ENCODE results near the gene SERF1B. TPM values are rescaled to one million over a fixed set of nuclear protein-coding genes. Genes with fewer than 3 reads are reported as not detected.
"Not testable (repeated sequence)": the region's sequence is repeated elsewhere in the genome, so short reads cannot be mapped to it uniquely, and the experiment has no call there.

SERF1B gene
- 32.9 TPM for total RNA-seq
- long read RNA-seq, transcript SERF1B-202 (3 exons, 703 nt) = major isoform, 12 of 17 reads
- long read RNA-seq, partial matches to known transcripts = 0 of 17 reads
- long read RNA-seq, other reads (novel, unspliced or antisense) = 0 of 17 reads

- DNase-seq (ENCODE audit: low spot score); intact Hi-C loops (cut with DNase I): not testable (repeated sequence)
Observed at GRCh38 chr5:70025106-70025844, at the start of gene SERF1B. Gene SERF1B (plus strand): TSS chr5:70025251. CDS start chr5:70025452, 201 bp downstream.

- intact Hi-C loops (cut with DNase I); DNase-seq (ENCODE audit: low spot score): not testable (repeated sequence)
Observed at GRCh38 chr5:69991713-69992112, 33.3 kb upstream of the SERF1B start.

GRCh38 chr5:69995535-69995934, 29.5 kb upstream of the SERF1B start:
- intact Hi-C loops (cut with DNase I); DNase-seq (ENCODE audit: low spot score): not testable (repeated sequence)

- intact Hi-C loops (cut with DNase I); DNase-seq (ENCODE audit: low spot score): not testable (repeated sequence)
Observed at GRCh38 chr5:70020660-70021059, 4.4 kb upstream of the SERF1B start.

GRCh38 chr5:70025845-70026145, 744 bp downstream of the SERF1B start:
- DNase-seq (ENCODE audit: low spot score); intact Hi-C loops (cut with DNase I): not testable (repeated sequence)

GRCh38 chr5:70031204-70031603, 6.2 kb downstream of the SERF1B start:
- DNase-seq (ENCODE audit: low spot score); intact Hi-C loops (cut with DNase I): not testable (repeated sequence)

GRCh38 chr5:70041411-70041810, 16.4 kb downstream of the SERF1B start:
- DNase-seq (ENCODE audit: low spot score); intact Hi-C loops (cut with DNase I): not testable (repeated sequence)

GRCh38 chr5:70049790-70050142, 24.7 kb downstream of the SERF1B start:
- DNase-seq (ENCODE audit: low spot score); intact Hi-C loops (cut with DNase I): not testable (repeated sequence)

GRCh38 chr5:70056289-70056942, 31.4 kb downstream of the SERF1B start:
- DNase-seq (ENCODE audit: low spot score); intact Hi-C loops (cut with DNase I): not testable (repeated sequence)

- DNase-seq (ENCODE audit: low spot score); intact Hi-C loops (cut with DNase I): not testable (repeated sequence)
Observed at GRCh38 chr5:70057140-70057539, 32.1 kb downstream of the SERF1B start.

- DNase-seq (ENCODE audit: low spot score) = peak; percentile 31
- intact Hi-C loops (cut with DNase I) = not testable (repeated sequence)
Observed at GRCh38 chr5:70077632-70078031, 52.6 kb downstream of the SERF1B start.

GRCh38 chr5:70088907-70089464, 63.9 kb downstream of the SERF1B start:
- DNase-seq (ENCODE audit: low spot score); intact Hi-C loops (cut with DNase I): not testable (repeated sequence)

GRCh38 chr5:70091776-70092175, 66.7 kb downstream of the SERF1B start:
- intact Hi-C loops (cut with DNase I); DNase-seq (ENCODE audit: low spot score): not testable (repeated sequence)

Other genes starting within 250 kb of the SERF1B start
- 18.9 TPM for gene SMN2, start 24.4 kb downstream of the SERF1B start, total RNA-seq